Mucosa of stomach (tissue), 1 donor: ENCODE data around the gene TWIST1.

Experiments used
- H3K27me3 ChIP-seq: one replicate; pipeline ENCODE4 v1.7.0; 2013; ENCODE audit warnings: mild to moderate bottlenecking, low read length; ENCODE audit not compliant: control insufficient read depth, insufficient read depth
- H3K36me3 ChIP-seq: one replicate; pipeline ENCODE4 v1.7.0; 2013; ENCODE audit warnings: low read length; ENCODE audit not compliant: control insufficient read depth, insufficient read depth
- H3K4me1 ChIP-seq: one replicate; pipeline ENCODE4 v1.7.0; 2013; ENCODE audit warnings: mild to moderate bottlenecking, low read length; ENCODE audit not compliant: control insufficient read depth, insufficient read depth
- H3K4me3 ChIP-seq: one replicate; pipeline ENCODE4 v1.7.0; 2013; ENCODE audit warnings: low read length
- H3K9ac ChIP-seq: one replicate; pipeline ENCODE4 v1.7.0; 2013; ENCODE audit warnings: mild to moderate bottlenecking, low read length, moderate library complexity
- H3K9me3 ChIP-seq: one replicate; pipeline ENCODE4 v1.7.0; 2013; ENCODE audit warnings: mild to moderate bottlenecking, low read length, moderate library complexity; ENCODE audit not compliant: control insufficient read depth
- donor health status: Pancreatic carcinoma.

TWIST1 gene

GRCh38 chr7:19099924-19100323, 17.5 kb downstream of the TWIST1 start:
- Histone ChIP-seq H3K9ac (no peak overlapping the region), H3K4me1 (no peaks in the 10 kb centered on the region), H3K36me3 (no peaks in the 10 kb centered on the region), H3K9me3 (no peaks in the 10 kb centered on the region), H3K27me3 (peaks cover 6% of the 10 kb centered on the region), H3K4me3 (no peak overlapping the region)

- no peaks in the 10 kb centered on the region for H3K4me1 ChIP-seq
- no peak overlapping the region for H3K9ac ChIP-seq
- H3K27me3 ChIP-seq = no peaks in the 10 kb centered on the region
- H3K4me3 ChIP-seq = no peak overlapping the region
- no peaks in the 10 kb centered on the region for H3K9me3 ChIP-seq
- H3K36me3 ChIP-seq = no peaks in the 10 kb centered on the region
These were observed 18.2 kb downstream of the TWIST1 start for GRCh38 chr7:19099194-19099593.

DNA sequence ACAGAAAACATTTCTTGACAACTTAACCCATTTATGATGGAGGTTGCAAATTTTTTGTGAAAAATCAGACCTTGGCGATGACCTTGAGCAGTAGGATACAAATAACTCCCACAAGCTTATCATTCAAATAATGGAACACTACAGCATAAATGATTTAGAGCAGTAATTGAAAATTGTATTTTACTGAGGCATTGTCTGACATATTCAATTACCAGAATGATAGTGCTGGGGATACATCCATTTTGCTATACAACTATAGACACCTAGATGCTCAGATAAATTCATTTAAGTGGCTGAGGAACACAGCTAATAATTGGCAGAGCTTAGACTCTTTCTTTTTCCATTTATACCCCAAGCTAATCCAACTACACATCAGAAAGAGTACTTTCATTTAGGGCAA, 18.9 kb downstream of the TWIST1 start:
- no peaks in the 10 kb centered on the region for H3K36me3 ChIP-seq
- no peak overlapping the region for H3K9ac ChIP-seq
- H3K9me3 ChIP-seq = no peaks in the 10 kb centered on the region
- H3K4me1 ChIP-seq = no peaks in the 10 kb centered on the region
- no peaks in the 10 kb centered on the region for H3K27me3 ChIP-seq
- H3K4me3 ChIP-seq = no peak overlapping the region

GRCh38 chr7:19097165-19098055, 20.0 kb downstream of the TWIST1 start:
- no peaks in the 10 kb centered on the region for H3K27me3 ChIP-seq
- H3K9ac ChIP-seq = no peak overlapping the region
- H3K36me3 ChIP-seq = no peaks in the 10 kb centered on the region
- H3K4me1 ChIP-seq = no peaks in the 10 kb centered on the region
- H3K4me3 ChIP-seq = no peak overlapping the region
- H3K9me3 ChIP-seq = no peaks in the 10 kb centered on the region

- no peaks in the 10 kb centered on the region for H3K27me3 ChIP-seq
- no peaks in the 10 kb centered on the region for H3K36me3 ChIP-seq
- no peaks in the 10 kb centered on the region for H3K9me3 ChIP-seq
- no peak overlapping the region for H3K4me3 ChIP-seq
- H3K9ac ChIP-seq = no peak overlapping the region
- H3K4me1 ChIP-seq = no peaks in the 10 kb centered on the region
These were observed 22.0 kb downstream of the TWIST1 start for GRCh38 chr7:19095353-19095860.

DNA sequence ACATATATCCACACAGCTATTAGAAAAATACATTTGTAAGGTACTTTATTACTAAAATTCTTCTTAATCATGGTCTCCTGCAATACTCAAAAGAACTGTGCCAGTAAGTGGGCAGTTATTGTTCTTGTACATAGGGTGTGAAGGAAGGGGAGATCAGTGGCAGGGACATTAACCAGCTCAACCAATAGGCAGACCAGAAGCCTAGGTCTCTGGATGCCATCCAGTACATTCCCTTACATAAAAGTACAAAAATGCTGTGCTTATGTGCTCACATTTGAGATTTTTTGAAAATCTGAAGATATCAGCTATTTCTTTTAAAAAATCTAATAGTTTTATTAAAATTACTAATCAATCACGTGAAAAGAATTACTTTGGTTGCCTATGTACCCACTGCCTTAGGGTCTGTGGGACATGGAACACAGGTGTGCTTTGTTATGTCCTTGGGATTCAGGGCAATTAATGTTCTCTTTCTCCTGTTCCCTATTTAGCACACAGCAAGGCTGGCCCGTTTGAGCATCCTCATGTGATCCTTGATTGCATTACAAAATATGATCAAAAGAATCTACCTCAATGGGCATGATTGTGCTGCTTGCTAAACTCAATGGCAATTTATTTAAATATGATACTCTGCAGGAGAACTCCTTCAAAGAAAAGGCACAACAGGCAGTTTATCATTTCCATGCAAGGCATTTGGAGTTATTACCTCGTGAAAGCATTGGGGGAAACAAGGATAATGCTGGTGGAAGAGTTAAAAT, 22.7 kb downstream of the TWIST1 start:
- Histone ChIP-seq H3K36me3 (no peaks in the 10 kb centered on the region), H3K27me3 (no peaks in the 10 kb centered on the region), H3K4me1 (no peaks in the 10 kb centered on the region), H3K9me3 (no peaks in the 10 kb centered on the region), H3K4me3 (no peak overlapping the region), H3K9ac (no peak overlapping the region)

- H3K4me3 ChIP-seq = no peak overlapping the region
- H3K9me3 ChIP-seq = no peaks in the 10 kb centered on the region
These were observed 23.3 kb downstream of the TWIST1 start for GRCh38 chr7:19094138-19094537.

DNA sequence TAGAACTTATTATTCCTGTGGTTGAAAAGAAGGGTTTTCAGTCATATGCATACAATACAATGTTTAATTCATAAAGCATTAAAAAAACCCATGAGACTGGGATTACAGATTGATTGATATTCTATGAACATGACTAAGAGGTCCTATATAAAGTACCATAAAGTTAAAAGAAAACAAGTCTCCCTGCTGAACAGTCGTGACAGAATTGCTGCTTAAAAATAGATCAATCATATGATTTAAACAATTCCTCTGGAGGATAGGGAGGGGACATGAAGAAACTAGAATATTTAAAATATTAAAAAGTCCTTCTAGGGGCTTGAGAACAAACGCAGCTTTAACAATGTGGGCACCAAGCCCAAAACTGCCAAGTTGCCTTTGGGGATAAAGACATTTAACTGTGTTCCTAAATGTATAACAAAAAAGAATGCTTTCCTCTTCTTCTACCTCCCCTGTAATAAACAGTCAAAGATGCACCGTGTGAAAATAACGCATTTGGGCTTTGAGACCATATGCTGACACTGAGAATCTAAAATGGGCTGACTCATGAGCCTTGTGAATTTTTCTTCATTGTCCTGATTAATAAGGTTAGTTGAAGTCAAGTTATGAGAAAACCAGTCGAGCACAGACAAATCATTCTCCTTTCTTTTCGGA, 25.8 kb downstream of the TWIST1 start:
- H3K36me3 ChIP-seq = no peaks in the 10 kb centered on the region
- no peak overlapping the region for H3K9ac ChIP-seq
- no peaks in the 10 kb centered on the region for H3K27me3 ChIP-seq
- H3K4me3 ChIP-seq = no peak overlapping the region
- H3K9me3 ChIP-seq = no peaks in the 10 kb centered on the region
- H3K4me1 ChIP-seq = no peaks in the 10 kb centered on the region

More at GRCh38 chr7:19094138-19094537, 23.3 kb downstream of the TWIST1 start:
- Histone ChIP-seq H3K27me3 (no peaks in the 10 kb centered on the region), H3K9ac (no peak overlapping the region), H3K4me1 (no peaks in the 10 kb centered on the region), H3K36me3 (no peaks in the 10 kb centered on the region)

- Histone ChIP-seq H3K27me3 (no peaks in the 10 kb centered on the region), H3K9me3 (no peaks in the 10 kb centered on the region), H3K9ac (no peak overlapping the region), H3K4me3 (no peak overlapping the region), H3K36me3 (no peaks in the 10 kb centered on the region), H3K4me1 (no peaks in the 10 kb centered on the region)
These were observed 26.9 kb downstream of the TWIST1 start for GRCh38 chr7:19090526-19090925.

DNA sequence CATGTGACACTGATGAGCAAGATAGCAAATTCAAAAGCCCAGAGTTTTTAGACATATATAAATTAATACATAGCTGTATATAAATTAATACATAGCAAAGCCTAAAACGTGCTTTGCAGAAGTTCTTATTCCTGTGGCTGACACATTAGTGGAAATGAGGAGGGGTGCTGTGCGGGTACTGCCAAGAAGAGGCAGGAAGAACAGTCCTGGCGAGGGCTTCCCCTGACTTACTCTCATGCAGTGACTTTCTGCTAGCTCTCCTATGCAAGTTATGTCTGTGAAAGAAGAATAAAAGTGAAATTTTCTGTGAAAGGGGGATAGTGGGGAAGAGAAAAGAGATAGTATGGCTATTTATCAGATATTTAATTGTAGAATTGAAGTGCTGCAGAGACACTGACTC, 27.6 kb downstream of the TWIST1 start:
- Histone ChIP-seq H3K36me3 (no peaks in the 10 kb centered on the region), H3K4me3 (no peak overlapping the region), H3K4me1 (no peaks in the 10 kb centered on the region), H3K27me3 (no peaks in the 10 kb centered on the region), H3K9ac (no peak overlapping the region), H3K9me3 (no peaks in the 10 kb centered on the region)

DNA sequence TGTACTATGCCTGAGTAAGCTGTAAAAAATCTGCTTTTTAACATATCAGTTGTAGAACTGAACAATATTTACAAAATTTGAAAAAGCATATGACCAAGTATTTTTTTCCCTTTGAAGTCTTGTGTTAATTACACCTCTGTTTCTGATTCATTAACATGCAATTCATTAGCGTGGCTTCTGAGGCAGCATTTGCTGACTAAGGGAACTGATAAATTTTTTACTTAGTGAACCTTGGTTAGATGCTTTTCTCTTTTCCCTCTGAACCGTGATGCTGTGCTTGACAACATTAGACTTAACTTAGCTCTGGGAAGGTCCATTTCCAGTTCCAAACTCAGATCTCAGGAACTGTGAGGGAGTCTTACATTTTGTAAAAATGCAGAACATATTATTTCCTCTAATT, 28.1 kb downstream of the TWIST1 start:
- Histone ChIP-seq H3K4me1 (no peaks in the 10 kb centered on the region), H3K4me3 (no peak overlapping the region), H3K9ac (no peak overlapping the region), H3K36me3 (no peaks in the 10 kb centered on the region), H3K9me3 (no peaks in the 10 kb centered on the region), H3K27me3 (no peaks in the 10 kb centered on the region)

DNA sequence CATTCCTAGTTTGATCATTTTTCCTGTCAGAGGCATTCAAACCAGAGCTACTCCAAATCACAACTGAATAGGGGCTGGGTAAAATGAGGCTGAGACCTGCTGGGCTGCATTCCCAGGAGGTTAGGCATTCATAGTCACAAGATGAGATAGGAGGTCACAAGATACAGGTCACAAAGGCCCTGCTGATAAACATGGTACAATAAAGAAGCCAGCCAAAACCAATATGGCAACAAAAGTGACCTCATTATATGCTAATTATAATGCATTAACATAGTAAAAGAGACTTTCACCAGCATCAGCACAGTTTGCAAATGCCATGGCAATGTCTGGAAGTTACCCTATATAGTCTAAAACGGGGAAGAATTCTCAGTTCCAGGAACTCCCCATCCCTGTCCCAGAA, 37.3 kb downstream of the TWIST1 start:
- Histone ChIP-seq H3K36me3 (no peaks in the 10 kb centered on the region), H3K9ac (no peak overlapping the region), H3K9me3 (no peaks in the 10 kb centered on the region), H3K4me1 (no peaks in the 10 kb centered on the region), H3K4me3 (no peak overlapping the region), H3K27me3 (no peaks in the 10 kb centered on the region)
